Uterus (tissue), 2 donors: ENCODE measurements around the gene GRWD1.

Experiments used
- CTCF ChIP-seq, 4 experiments: fragments of 200-600 bp in 2 of 4; fragments of 450-650 bp in 2 of 4; sonication (generic) in 2 of 4; IDR thresholded peaks; one replicate each; pipeline ENCODE4 v1.5.1; 2016 to 2019; ENCODE audit warnings: antibody characterized with exemption in 4 of 4, mild to moderate bottlenecking in 2 of 4, moderate library complexity in 1 of 4
- POLR2A ChIP-seq, 2 donors: fragments of 450-650 bp; IDR thresholded peaks; one replicate each; pipeline ENCODE4 v1.6.1; 2016; ENCODE audit warnings: antibody characterized with exemption in 2 of 2, mild to moderate bottlenecking in 1 of 2, moderate library complexity in 1 of 2

GRCh38 chr19:48499316-48500090 is 53.7 kb downstream of the GRWD1 start:
- no peak for TF ChIP-seq CTCF (IDR thresholded peaks at IDR 0.05)
- no peak for TF ChIP-seq POLR2A (IDR thresholded peaks at IDR 0.05)
